GM12872 (cell line): ENCODE data around the gene C12orf43.
A peak's percentile ranks its signal among the peaks of the same experiment; 100 is the strongest.

ENCODE experiments used
- TF ChIP-seq, protein P1 (sequence below): IDR thresholded peaks from 3 replicates; pipeline ENCODE4 v1.5.1; 2011; ENCODE audit warnings: low read depth, mild to moderate bottlenecking, low read length, moderate library complexity; ENCODE audit not compliant: insufficient read depth

C12orf43 gene

DNA sequence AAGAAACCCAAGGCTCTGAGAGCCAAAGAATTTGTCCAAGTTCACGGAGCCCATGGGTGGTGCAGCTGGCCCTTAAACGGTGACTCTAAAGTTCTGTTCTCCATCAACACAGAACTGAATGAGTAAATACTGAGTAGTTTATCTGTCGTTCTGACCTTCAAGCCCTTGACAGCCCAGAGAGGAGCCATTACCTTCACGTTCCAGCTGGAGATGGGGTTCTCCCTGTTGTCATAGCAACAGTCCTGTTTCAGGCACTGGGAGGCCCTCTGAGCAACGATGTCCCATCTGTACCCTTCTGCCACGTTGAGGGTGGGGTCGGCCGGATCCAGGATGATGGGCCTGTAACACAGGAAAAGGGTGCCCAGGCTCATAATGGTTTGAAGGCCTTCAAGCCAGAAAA, 7.5 kb upstream of the C12orf43 start:
- TF ChIP-seq, protein P1, sequence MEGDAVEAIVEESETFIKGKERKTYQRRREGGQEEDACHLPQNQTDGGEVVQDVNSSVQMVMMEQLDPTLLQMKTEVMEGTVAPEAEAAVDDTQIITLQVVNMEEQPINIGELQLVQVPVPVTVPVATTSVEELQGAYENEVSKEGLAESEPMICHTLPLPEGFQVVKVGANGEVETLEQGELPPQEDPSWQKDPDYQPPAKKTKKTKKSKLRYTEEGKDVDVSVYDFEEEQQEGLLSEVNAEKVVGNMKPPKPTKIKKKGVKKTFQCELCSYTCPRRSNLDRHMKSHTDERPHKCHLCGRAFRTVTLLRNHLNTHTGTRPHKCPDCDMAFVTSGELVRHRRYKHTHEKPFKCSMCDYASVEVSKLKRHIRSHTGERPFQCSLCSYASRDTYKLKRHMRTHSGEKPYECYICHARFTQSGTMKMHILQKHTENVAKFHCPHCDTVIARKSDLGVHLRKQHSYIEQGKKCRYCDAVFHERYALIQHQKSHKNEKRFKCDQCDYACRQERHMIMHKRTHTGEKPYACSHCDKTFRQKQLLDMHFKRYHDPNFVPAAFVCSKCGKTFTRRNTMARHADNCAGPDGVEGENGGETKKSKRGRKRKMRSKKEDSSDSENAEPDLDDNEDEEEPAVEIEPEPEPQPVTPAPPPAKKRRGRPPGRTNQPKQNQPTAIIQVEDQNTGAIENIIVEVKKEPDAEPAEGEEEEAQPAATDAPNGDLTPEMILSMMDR: no peak

DNA sequence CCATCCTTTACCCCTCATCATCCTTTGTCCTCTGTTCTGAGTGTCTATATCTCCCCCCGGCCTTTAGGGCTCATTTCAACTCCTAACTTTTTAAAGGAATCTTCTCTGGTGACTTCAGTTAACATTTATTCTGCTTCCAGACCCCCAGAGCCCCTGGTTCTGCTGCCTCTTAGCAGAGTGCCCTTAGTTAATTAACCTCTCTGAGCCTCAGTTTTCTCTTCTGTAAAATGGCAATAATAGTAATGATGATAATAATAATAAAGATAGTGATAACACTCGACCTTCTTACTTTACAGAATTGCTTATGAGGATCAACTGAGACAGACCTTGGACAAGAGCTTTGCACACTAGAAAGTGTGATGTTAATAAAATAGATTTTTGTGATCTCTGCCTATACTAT, 6.4 kb upstream of the C12orf43 start:
- TF ChIP-seq, protein P1: no peak

DNA sequence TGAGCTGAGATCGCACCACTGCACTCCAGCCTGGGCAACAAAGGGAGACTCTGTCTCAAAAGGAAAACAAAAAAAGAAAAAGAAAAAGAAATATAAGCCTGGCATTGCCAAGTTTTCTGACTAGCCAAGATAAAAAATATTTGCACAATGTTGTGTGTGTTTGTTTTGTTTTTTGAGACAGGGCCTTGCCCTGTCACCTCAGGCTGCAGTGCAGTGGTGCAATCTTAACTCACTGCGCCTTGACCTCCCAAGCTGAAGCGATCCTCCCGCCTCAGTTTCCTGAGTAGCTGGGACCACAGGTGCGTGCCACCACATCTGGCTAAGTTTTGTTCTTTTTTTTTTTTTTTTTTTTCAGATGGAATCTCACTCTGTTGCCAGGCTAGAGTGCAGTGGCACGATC, 5.5 kb upstream of the C12orf43 start:
- TF ChIP-seq, protein P1: no peak

DNA sequence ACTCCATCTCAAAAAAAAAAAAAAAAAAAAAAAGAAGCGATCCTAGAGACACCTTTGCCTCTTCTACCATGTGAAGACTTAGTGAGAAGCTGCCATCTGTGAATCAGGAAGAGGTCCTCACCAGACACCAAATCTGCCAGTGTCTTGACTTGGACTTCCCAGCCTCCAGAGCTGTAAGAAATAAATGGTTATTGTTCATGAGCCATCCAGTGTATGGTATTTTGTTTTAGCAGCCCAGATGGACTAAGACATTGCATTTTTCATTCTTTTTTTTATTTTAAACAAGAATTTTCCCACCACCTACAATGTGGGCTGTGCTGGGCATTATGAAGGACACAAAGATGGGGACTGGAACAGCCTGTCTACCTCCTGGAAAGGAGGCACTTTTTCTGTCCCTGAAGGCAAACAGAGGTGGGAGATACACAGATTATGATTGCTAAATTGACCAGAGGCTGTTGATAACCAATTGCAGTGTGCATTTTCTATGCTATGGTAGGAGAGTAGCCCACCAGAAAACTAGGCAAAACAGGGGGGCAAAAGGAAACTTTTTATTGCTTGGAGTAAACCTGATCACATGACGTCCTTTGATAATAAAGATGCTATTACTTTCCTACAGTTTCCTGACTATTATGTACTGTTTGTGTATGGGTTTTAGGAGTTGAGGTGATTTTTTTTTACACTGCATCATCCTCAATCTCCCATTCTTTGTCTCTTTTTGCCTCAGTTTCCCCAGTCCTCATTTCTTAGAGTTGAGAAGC, 2.8 kb upstream of the C12orf43 start:
- TF ChIP-seq, protein P1: no peak

DNA sequence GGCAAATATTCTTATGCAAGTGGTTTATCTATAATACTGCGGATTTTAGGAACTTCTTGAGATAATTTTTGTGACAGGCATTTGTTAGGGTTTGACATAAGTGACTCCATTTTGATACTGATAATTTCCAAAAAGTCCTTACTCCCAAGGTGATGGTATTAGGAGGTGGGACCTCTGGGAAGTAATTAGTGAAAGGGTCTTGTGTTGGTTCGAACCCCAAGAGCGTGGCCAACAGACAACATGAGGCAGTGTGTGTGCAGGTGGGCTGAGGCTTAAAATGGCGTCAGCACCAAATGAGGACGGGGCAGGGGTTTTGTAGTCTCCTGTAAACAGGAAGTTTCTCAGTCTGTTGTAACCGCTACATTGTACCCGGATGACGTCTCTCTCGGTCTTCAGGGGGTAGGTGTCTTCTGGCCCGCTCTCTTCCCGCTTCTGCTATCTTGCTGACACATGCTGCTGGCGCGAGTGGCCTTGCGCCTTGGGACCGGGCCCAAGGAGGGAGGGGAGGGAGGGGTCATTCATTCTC, 1.7 kb upstream of the C12orf43 start:
- TF ChIP-seq, protein P1: no peak

DNA sequence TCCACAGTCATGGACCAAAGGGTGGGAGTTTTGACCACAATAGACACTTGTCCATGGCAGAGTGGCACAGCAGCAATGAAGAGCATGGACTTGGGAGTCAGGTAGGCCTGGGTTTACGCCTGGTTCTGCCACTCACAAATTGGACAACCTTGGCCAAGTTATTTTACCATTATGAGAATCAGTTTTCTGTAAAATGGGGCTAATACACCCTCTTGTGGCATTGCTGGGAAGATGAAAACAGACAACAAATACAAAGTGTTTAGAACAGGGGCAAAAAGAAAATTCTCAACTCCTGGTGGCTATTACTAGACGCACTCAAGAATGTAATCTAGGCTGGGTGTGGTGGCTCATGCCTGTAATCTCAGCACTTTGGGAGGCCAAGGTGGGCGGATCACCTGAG, 2.6 kb downstream of the C12orf43 start:
- TF ChIP-seq, protein P1: 0 out of 3 replicates have a peak, but pooled peaks have one; percentile 20

DNA sequence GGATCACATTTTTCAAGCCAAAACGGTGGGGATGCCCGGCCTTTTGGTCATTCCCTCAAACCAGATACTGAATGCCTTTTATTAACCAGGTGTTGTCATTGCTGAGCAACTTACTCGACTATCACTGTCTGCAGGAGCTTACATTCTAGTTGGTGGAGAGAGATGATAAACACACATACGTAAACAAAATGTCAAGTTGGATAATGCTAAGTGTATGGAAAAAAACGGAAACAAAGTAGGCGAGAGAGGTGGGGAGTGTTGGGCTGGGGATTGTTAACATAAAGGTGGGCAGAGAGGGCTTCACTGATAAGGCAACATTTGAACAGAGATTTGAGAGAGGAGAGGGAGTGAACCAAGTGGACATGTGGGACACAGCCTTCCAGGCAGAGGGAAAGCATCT, 4.5 kb downstream of the C12orf43 start:
- TF ChIP-seq, protein P1: no peak
